T47D (cell line): ENCODE results near the gene AMOT.
"Not testable (repeated sequence)": the region's sequence is repeated elsewhere in the genome, so short reads cannot be mapped to it uniquely, and the experiment has no call there.

Experiments
- DNase-seq, 2 experiments: peaks; one replicate each; pipeline versions ENCODE4 v3.0.0 to v3.0.0-alpha.2; 2011 to 2012; ENCODE audit warnings: low read depth in 1 of 2, low spot score in 1 of 2
- JUND ChIP-seq: IDR thresholded peaks from 2 replicates; pipeline ENCODE4 v1.6.1; 2012; ENCODE audit warnings: low read depth
- in situ Hi-C: cut with HindIII; loops from 2 replicates; pipeline ENCODE4 v1.10.0; 2016; ENCODE audit warnings: low sequenced_read_pairs, low pct_unique_long_range_greater_than_20kb

AMOT gene, protein sequence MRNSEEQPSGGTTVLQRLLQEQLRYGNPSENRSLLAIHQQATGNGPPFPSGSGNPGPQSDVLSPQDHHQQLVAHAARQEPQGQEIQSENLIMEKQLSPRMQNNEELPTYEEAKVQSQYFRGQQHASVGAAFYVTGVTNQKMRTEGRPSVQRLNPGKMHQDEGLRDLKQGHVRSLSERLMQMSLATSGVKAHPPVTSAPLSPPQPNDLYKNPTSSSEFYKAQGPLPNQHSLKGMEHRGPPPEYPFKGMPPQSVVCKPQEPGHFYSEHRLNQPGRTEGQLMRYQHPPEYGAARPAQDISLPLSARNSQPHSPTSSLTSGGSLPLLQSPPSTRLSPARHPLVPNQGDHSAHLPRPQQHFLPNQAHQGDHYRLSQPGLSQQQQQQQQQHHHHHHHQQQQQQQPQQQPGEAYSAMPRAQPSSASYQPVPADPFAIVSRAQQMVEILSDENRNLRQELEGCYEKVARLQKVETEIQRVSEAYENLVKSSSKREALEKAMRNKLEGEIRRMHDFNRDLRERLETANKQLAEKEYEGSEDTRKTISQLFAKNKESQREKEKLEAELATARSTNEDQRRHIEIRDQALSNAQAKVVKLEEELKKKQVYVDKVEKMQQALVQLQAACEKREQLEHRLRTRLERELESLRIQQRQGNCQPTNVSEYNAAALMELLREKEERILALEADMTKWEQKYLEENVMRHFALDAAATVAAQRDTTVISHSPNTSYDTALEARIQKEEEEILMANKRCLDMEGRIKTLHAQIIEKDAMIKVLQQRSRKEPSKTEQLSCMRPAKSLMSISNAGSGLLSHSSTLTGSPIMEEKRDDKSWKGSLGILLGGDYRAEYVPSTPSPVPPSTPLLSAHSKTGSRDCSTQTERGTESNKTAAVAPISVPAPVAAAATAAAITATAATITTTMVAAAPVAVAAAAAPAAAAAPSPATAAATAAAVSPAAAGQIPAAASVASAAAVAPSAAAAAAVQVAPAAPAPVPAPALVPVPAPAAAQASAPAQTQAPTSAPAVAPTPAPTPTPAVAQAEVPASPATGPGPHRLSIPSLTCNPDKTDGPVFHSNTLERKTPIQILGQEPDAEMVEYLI

GRCh38 chrX:112840382-112841113, at the start of gene AMOT:
Gene AMOT (minus strand): TSS chrX:112840831. CDS start chrX:112823126, 17,705 bp downstream.
- in situ Hi-C loops = no loop called here
- DNase-seq = peak; percentile 13 to 64
- no peak for TF ChIP-seq JUND

- TF ChIP-seq JUND = no peak
- no peak for DNase-seq
- in situ Hi-C loops = no loop called here
Measured at GRCh38 chrX:112889400-112889799, 48.8 kb upstream of the AMOT start.

DNA sequence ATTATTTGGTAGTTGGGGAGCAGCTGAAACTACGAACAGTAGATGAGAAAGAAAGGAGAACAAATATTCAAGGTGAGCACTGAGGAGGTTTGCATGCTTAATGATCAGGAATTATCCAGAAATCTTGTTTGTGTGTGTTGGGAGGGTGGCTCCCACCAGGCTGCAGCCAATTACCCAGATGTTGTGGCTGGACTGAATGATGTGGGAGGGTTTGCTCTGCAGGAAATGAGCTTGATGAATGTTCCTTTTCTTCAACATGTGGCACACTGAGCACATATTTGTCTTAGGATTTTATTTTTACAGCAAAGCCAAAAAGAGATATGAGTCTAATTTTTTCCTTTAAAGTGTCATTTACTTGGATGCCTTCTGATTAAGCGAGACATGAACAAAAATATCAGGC, 48.3 kb upstream of the AMOT start:
- in situ Hi-C loops = no loop called here
- DNase-seq = no peak
- TF ChIP-seq JUND = no peak

DNA sequence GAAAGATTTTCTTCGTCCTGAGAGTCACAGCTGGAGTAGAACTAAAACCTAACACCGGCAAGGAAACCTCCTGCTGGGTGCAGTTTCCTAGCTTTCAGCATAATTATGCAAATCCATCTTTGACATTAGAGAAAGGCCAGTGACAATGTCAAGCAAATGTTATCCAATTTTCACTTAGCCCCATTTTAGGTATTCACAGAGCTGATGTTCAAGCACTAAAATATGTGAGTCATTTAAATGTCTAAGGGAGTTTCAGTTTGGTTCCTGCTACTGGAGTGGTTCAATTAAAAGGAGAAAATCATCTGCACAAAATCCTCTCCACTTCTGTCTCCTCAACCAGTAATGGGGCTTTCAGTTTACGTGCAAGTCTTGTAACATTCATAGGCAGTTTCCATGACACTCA, 37.1 kb upstream of the AMOT start:
- TF ChIP-seq JUND = no peak
- DNase-seq = no peak
- in situ Hi-C loops = no loop called here

DNA sequence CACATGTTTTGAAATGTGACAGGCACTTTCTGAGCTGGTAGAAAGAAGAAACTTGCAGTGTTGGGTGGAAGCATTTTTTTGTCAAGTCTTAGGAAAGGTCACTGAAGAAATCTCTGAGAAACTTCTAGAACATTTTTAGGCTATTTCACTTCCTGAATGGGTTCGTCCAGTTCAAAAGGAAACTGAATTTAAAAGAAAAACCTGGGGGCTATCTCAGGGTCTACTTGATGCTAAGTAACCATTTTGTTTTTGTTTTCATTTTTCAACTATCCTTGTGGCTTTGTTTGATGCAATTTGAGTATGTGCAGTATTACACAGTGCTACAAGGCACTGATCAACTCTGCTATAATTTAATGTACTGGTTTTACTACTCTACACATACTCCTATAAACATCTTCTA, 34.0 kb upstream of the AMOT start:
- no peak for TF ChIP-seq JUND
- in situ Hi-C loops = no loop called here

GRCh38 chrX:112874175-112874574, 33.5 kb upstream of the AMOT start:
- no peak for TF ChIP-seq JUND
- in situ Hi-C loops = no loop called here
- no peak for DNase-seq

More for the DNA sequence above, 34.0 kb upstream of the AMOT start:
- DNase-seq = no peak

- in situ Hi-C loops = no loop called here
- no peak for TF ChIP-seq JUND
- no peak for DNase-seq
Measured at GRCh38 chrX:112868586-112868985, 28.0 kb upstream of the AMOT start.

- peak in 1 of 2 experiments; percentile 7 for DNase-seq
- in situ Hi-C loops = no loop called here
- TF ChIP-seq JUND = no peak
Measured at GRCh38 chrX:112867570-112867969, 26.9 kb upstream of the AMOT start.

DNA sequence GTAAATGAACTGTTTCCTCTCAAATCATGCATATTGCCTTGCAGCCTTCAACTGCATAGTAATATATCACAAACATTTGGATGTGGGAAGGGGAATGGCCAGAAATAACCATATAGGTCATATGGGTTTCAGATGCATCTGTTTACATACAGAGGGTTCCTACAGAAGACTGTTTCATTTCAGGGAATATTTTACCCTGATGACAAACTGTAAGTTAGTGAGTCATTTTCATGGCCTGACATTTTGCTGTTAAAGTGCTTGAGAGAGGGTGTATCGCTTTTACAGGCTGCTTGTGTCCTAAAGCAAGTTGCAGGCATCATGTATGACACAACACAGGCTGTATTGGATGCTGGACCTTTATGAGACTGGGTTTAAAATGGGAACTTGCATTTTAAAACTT, 25.5 kb upstream of the AMOT start:
- in situ Hi-C loops = no loop called here
- no peak for TF ChIP-seq JUND
- no peak for DNase-seq

DNA sequence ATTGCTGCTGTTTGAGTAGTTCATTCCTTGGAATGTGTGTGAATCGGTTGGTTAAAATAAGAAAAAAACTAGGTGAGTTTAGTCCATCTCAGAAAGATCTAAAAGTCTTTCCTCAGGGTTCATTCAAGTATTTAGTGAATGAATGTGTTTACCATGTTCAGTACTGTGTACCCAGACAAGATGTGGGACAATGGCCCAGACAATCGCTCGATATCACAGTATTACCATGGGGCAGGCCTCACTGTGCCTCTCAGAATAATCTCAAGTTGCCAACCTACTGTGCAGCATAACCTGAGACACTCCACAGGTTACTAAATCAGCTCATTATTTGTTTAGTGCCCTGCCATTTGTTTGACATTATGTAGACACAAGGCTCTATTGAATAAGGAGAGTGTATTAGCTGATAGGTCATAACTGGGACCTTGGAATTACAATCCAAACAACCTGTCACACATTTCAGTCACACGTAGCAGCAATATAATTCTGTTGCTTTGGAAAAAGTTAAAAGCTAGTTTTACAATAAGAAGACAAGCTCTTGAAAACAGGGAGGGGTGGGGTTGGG, 24.9 kb upstream of the AMOT start:
- no peak for TF ChIP-seq JUND
- DNase-seq = no peak
- in situ Hi-C loops = no loop called here

DNA sequence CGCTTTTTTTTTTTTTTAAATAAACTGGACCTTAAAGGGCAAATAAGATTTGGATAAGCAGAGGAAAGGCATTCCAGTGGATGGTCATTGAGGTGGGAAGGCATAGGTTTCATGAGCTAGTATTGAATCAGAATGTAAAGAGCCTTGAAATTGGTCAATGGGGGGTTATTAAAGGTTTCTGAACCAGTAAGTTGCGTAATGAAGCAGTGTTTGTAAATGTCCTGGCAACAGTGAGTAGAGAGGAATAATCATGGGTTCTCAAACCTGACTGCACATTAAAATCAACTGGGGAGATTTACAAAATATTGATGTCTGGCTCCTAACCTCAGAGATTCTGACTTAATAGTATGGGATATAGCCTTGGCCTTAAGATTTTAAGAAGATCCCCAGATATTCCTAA, 23.2 kb upstream of the AMOT start:
- TF ChIP-seq JUND = no peak
- no peak for DNase-seq
- in situ Hi-C loops = no loop called here

GRCh38 chrX:112857478-112857878, 16.8 kb upstream of the AMOT start:
- no peak for DNase-seq
- no peak for TF ChIP-seq JUND
- in situ Hi-C loops = no loop called here

- in situ Hi-C loops, DNase-seq: not testable (repeated sequence)
Measured at GRCh38 chrX:112854901-112855300, 14.3 kb upstream of the AMOT start.
